ENCODE measurements around the gene AKNA.

The AKNA gene

GRCh38 chr9:114311571-114312512 is 75.9 kb downstream of the AKNA start:
- H3K4me3 Mint-ChIP-seq = no peak overlapping the region
- no peak overlapping the region for H3K27ac Mint-ChIP-seq
- DNase-seq (no peak), ATAC-seq (replicated peaks) (no peak)
- no peaks in the 10 kb centered on the region for H3K27me3 Mint-ChIP-seq
- peaks cover 0 to 6% of the 10 kb centered on the region in 2 donors for H3K9me3 Mint-ChIP-seq
- no peaks in the 10 kb centered on the region for H3K4me1 Mint-ChIP-seq
- H3K36me3 Mint-ChIP-seq = peaks cover 0 to 5% of the 10 kb centered on the region in 2 donors

GRCh38 chr9:114310471-114311450 is 77.0 kb downstream of the AKNA start:
- Mint-ChIP-seq H3K27ac (no peak overlapping the region), H3K4me3 (no peak overlapping the region), H3K27me3 (peaks cover 0 to 7% of the 10 kb centered on the region in 2 donors), H3K9me3 (peaks cover 0 to 6% of the 10 kb centered on the region in 2 donors), H3K4me1 (peaks cover under 1 to 6% of the 10 kb centered on the region in 2 donors), H3K36me3 (peaks cover 0 to 5% of the 10 kb centered on the region in 2 donors)
- DNase-seq (no peak), ATAC-seq (replicated peaks) (no peak)

DNA sequence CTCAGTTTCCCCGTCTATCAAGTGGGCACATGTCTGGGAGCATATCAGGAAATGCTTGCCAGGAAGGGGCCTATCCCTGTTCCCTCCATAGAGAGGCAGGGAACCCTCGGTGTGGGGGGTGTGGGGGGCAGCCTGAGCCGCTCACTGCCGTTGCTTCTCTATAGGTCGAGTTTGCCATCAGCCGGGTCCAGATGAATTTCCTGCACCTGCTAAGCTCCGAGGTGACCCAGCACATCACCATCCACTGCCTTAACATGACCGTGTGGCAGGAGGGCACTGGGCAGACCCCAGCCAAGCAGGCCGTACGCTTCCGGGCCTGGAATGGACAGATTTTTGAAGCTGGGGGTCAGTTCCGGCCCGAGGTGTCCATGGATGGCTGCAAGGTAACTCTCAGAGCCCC is 78.7 kb downstream of the AKNA start:
- peaks cover 4 to 11% of the 10 kb centered on the region in 2 donors for H3K4me1 Mint-ChIP-seq
- no peak overlapping the region for H3K27ac Mint-ChIP-seq
- no peak overlapping the region for H3K4me3 Mint-ChIP-seq
- H3K27me3 Mint-ChIP-seq = peaks cover 6 to 10% of the 10 kb centered on the region in 2 donors
- no peaks in the 10 kb centered on the region for H3K36me3 Mint-ChIP-seq
- ATAC-seq (replicated peaks) (no peak), DNase-seq (no peak)
- no peaks in the 10 kb centered on the region for H3K9me3 Mint-ChIP-seq

GRCh38 chr9:114308361-114308950 is 79.3 kb downstream of the AKNA start:
- Mint-ChIP-seq H3K4me1 (peaks cover 4 to 11% of the 10 kb centered on the region in 2 donors), H3K27ac (no peak overlapping the region), H3K27me3 (peaks cover 7 to 10% of the 10 kb centered on the region in 2 donors), H3K9me3 (no peaks in the 10 kb centered on the region), H3K36me3 (no peaks in the 10 kb centered on the region), H3K4me3 (no peak overlapping the region)
- no peak for DNase-seq
- no peak for ATAC-seq (replicated peaks)

DNA sequence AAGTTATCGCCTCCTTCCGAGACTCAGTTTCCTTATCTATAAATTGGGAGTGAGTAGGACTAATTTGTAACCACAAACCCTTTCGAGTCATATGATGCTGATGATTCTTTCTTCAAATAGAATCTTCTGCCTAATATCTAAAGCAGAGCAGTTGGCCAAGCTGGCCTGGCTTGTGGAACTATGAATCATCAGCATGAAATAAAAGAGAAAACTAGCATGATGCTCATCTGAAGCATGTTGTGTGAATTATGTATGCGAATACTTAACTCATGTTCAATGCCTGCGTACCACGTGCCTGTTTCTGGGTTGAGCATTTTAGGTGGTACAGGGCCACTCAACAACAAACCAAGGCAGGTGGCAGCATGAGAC is 79.9 kb downstream of the AKNA start:
- no peak for DNase-seq
- Mint-ChIP-seq H3K9me3 (no peaks in the 10 kb centered on the region), H3K27ac (no peak overlapping the region), H3K4me1 (peaks cover 4 to 11% of the 10 kb centered on the region in 2 donors), H3K4me3 (no peak overlapping the region), H3K36me3 (no peaks in the 10 kb centered on the region), H3K27me3 (peaks cover 7 to 10% of the 10 kb centered on the region in 2 donors)
- ATAC-seq (replicated peaks) = no peak

DNA sequence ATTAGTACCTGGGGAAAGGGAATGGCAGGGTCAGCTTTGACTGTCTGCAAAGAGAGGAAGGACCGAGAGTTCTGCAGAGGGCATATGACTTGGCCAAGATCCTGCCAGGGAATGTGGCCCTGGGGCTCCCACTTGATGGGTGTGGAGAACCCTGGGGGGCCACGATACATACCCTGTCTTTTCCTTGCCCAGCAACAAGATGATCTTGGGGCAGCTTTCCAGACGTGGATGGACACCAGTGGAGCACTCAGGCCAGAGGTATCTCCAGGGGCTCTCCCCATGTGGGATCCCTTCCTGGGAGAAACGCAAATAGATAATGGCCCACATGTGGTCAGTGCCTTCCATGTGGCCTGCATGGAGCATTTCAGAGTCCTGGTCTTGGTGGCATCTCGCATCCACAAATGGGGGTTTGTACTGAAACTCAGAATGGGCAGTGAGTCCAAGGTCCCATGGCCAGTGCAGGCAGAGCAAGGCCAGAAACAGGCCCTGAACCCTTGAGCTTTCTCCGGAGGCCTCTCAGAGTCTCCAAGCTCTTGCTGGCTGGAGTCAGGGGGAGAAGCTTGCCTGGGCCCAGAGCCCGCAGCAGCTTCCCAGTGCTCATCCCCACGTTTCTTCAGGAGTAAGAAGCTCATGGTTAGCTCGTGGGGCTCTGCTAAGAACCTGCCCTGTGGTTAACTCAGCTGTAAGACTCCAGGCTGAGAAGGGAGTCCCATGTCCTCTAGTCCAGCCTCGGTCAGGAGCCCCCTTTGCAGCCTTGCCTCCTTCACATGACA is 83.2 kb downstream of the AKNA start:
- H3K4me3 Mint-ChIP-seq = no peak overlapping the region
- DNase-seq = no peak
- no peak for ATAC-seq (replicated peaks)
- no peaks in the 10 kb centered on the region for H3K36me3 Mint-ChIP-seq
- no peaks in the 10 kb centered on the region for H3K9me3 Mint-ChIP-seq
- H3K4me1 Mint-ChIP-seq = peaks cover 4 to 11% of the 10 kb centered on the region in 2 donors
- peaks cover 11 to 17% of the 10 kb centered on the region in 2 donors for H3K27me3 Mint-ChIP-seq
- H3K27ac Mint-ChIP-seq = no peak overlapping the region

- DNase-seq = no peak
- Mint-ChIP-seq H3K27ac (no peak overlapping the region), H3K9me3 (no peaks in the 10 kb centered on the region), H3K27me3 (peaks cover 11 to 17% of the 10 kb centered on the region in 2 donors), H3K4me3 (no peak overlapping the region), H3K4me1 (peaks cover 4 to 11% of the 10 kb centered on the region in 2 donors), H3K36me3 (no peaks in the 10 kb centered on the region)
- no peak for ATAC-seq (replicated peaks)
Observed at GRCh38 chr9:114303977-114304376, 83.8 kb downstream of the AKNA start.

DNA sequence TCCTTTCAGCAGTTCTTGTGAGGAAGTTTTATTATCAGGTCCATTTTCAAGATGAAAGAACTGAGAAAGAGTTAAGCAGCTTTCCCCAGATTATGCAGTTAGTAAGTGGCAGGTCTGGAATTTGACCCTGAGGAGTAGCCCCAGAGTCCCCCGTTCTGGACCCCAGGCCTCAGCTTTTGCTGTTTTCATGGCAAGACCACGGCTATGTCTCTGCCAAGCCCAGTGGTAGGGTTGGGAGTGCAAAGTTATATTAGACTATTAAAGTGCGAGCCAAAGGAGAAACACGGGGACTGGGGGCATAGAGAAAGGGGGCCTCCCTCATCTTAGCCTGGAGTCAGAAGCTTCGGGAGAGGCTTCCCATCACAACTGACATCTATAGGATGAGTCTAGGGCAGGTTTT is 84.2 kb downstream of the AKNA start:
- Mint-ChIP-seq H3K36me3 (no peaks in the 10 kb centered on the region), H3K4me1 (peaks cover 4 to 11% of the 10 kb centered on the region in 2 donors), H3K27ac (no peak overlapping the region), H3K27me3 (peaks cover 11 to 17% of the 10 kb centered on the region in 2 donors), H3K4me3 (no peak overlapping the region), H3K9me3 (no peaks in the 10 kb centered on the region)
- DNase-seq (no peak), ATAC-seq (replicated peaks) (no peak)

DNA sequence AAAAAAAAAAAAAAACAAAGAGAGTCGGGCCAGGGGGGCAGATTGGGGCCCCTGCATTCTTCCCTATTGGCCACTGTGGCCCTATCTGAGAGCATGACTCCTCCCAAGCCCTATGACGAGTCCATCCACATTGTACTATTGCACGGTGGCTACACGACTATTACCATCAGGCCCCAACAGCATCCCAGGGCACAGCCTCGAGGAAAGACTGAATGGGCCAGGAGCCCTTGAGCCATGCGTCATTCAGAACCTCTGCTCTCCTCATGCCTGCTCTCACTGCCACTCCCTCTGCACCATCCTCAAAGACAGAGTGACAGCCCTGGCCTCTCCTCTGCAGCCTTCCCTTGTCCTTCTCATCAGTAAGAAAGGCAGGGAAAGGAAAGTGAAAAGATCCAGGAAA is 85.1 kb downstream of the AKNA start:
- no peaks in the 10 kb centered on the region for H3K36me3 Mint-ChIP-seq
- H3K4me1 Mint-ChIP-seq = peaks cover 4 to 11% of the 10 kb centered on the region in 2 donors
- H3K27ac Mint-ChIP-seq = no peak overlapping the region
- H3K27me3 Mint-ChIP-seq = peaks cover 11 to 17% of the 10 kb centered on the region in 2 donors
- DNase-seq (no peak), ATAC-seq (replicated peaks) (no peak)
- H3K9me3 Mint-ChIP-seq = no peaks in the 10 kb centered on the region
- no peak overlapping the region for H3K4me3 Mint-ChIP-seq

GRCh38 chr9:114301798-114302565 is 85.8 kb downstream of the AKNA start:
- Mint-ChIP-seq H3K9me3 (no peaks in the 10 kb centered on the region), H3K36me3 (no peaks in the 10 kb centered on the region), H3K27me3 (peaks cover 11 to 17% of the 10 kb centered on the region in 2 donors), H3K4me3 (no peak overlapping the region), H3K4me1 (peaks cover 4 to 11% of the 10 kb centered on the region in 2 donors), H3K27ac (no peak overlapping the region)
- DNase-seq = no peak
- ATAC-seq (replicated peaks) = no peak

- H3K9me3 Mint-ChIP-seq = no peaks in the 10 kb centered on the region
- DNase-seq (no peak), ATAC-seq (replicated peaks) (no peak)
- H3K36me3 Mint-ChIP-seq = no peaks in the 10 kb centered on the region
- H3K27me3 Mint-ChIP-seq = peaks cover 11 to 14% of the 10 kb centered on the region in 2 donors
- H3K27ac Mint-ChIP-seq = no peak overlapping the region
- H3K4me3 Mint-ChIP-seq = no peak overlapping the region
- H3K4me1 Mint-ChIP-seq = peaks cover 4 to 9% of the 10 kb centered on the region in 2 donors
Observed at GRCh38 chr9:114300846-114301797, 86.7 kb downstream of the AKNA start.
